HG02973 (cell line): ENCODE measurements around the gene TUBA3D.
"Not testable (repeated sequence)": the region's sequence is repeated elsewhere in the genome, so short reads cannot be mapped to it uniquely, and the experiment has no call there.

Source experiments
- ATAC-seq: cut with Tn5 transposase; IDR thresholded peaks from one replicate; pipeline ENCODE4 v1.9.1; 2021; ENCODE audit warnings: moderate library complexity; ENCODE audit not compliant: unreplicated experiment

The TUBA3D gene

GRCh38 chr2:131531547-131532185 is 55.7 kb downstream of the TUBA3D start:
- not testable (repeated sequence) for ATAC-seq
